ENCODE results near the gene GSTA3.

GSTA3 gene

GRCh38 chr6:52937908-52938307 is 28.4 kb upstream of the GSTA3 start:
- no peak for TF ChIP-seq CTCF (IDR thresholded peaks at IDR 0.05; ENCODE audit: low read depth, low read length)
- peak; percentile 8 for DNase-seq (ENCODE audit: low read depth, low spot score)
- no peak overlapping the region for H3K4me3 ChIP-seq (ENCODE audit: low read depth, low read length)
- in situ Hi-C loops (cut with HindIII; ENCODE audit: low sequenced_read_pairs) = no loop called here

- in situ Hi-C loops (cut with HindIII; ENCODE audit: low sequenced_read_pairs) = no loop called here
- TF ChIP-seq CTCF (IDR thresholded peaks at IDR 0.05; ENCODE audit: low read depth, low read length) = no peak
Observed at GRCh38 chr6:52933778-52934177, 24.3 kb upstream of the GSTA3 start.

GRCh38 chr6:52931351-52931750 is 21.9 kb upstream of the GSTA3 start:
- in situ Hi-C loops (cut with HindIII; ENCODE audit: low sequenced_read_pairs) = no loop called here
- TF ChIP-seq CTCF (IDR thresholded peaks at IDR 0.05; ENCODE audit: low read depth, low read length) = no peak
- no peak overlapping the region for H3K4me3 ChIP-seq (ENCODE audit: low read depth, low read length)
- DNase-seq (ENCODE audit: low read depth, low spot score) = no peak

More at GRCh38 chr6:52933778-52934177, 24.3 kb upstream of the GSTA3 start:
- H3K4me3 ChIP-seq (ENCODE audit: low read depth, low read length) = no peak overlapping the region
- no peak for DNase-seq (ENCODE audit: low read depth, low spot score)

GRCh38 chr6:52929321-52930164 is 20.0 kb upstream of the GSTA3 start:
- peak; percentile 84 for DNase-seq (ENCODE audit: low read depth, low spot score)
- no peak overlapping the region for H3K4me3 ChIP-seq (ENCODE audit: low read depth, low read length)
- in situ Hi-C loops (cut with HindIII; ENCODE audit: low sequenced_read_pairs) = no loop called here
- TF ChIP-seq CTCF (IDR thresholded peaks at IDR 0.05; ENCODE audit: low read depth, low read length) = no peak

- H3K4me3 ChIP-seq (ENCODE audit: low read depth, low read length) = no peak overlapping the region
- in situ Hi-C loops (cut with HindIII; ENCODE audit: low sequenced_read_pairs) = no loop called here
- DNase-seq (ENCODE audit: low read depth, low spot score) = no peak
- TF ChIP-seq CTCF (IDR thresholded peaks at IDR 0.05; ENCODE audit: low read depth, low read length) = no peak
Observed at GRCh38 chr6:52927451-52927850, 18.0 kb upstream of the GSTA3 start.

- in situ Hi-C loops (cut with HindIII; ENCODE audit: low sequenced_read_pairs) = no loop called here
- no peak overlapping the region for H3K4me3 ChIP-seq (ENCODE audit: low read depth, low read length)
- DNase-seq (ENCODE audit: low read depth, low spot score) = no peak
- no peak for TF ChIP-seq CTCF (IDR thresholded peaks at IDR 0.05; ENCODE audit: low read depth, low read length)
Observed at GRCh38 chr6:52925919-52926792, 16.7 kb upstream of the GSTA3 start.
